ENCODE results near the gene SMG6. TPM values are rescaled to one million over a fixed set of nuclear protein-coding genes. Genes with fewer than 3 reads are reported as not detected.

Gene SMG6
- total and polyA plus RNA-seq, 2 donors (not counting 3 experiments of a cell fraction or from before 2014, with no cell fraction given), result 40.1 to 42.2 TPM

- TSS peak; percentile 63 for BruUV-seq (replicated peaks)
- POLR2A ChIA-PET, result no interaction called here
- dilution Hi-C loops (cut with MboI; ENCODE audit: extremely low pct_ligation_motif_present, low sequenced_read_pairs) (no loop called here), intact Hi-C loops (cut with micrococcal nuclease) (no loop called here)
- Histone ChIP-seq H3K4me3 (replicated peaks in 1 of 3; ENCODE audit: insufficient read depth in 1 of 3, low read depth in 1 of 3, low read length in 3 of 3) (no peak overlapping the region), H3K9me3 (replicated peaks; ENCODE audit: control insufficient read depth, insufficient read depth, low read length) (no peaks in the 10 kb centered on the region), H3K9ac (replicated peaks; ENCODE audit: extremely low read depth, insufficient read depth, low read length) (no peak overlapping the region), H3K27me3 (ENCODE audit: control insufficient read depth in 2 of 2, insufficient read depth in 2 of 2, low read length in 2 of 2) (no peaks in the 10 kb centered on the region), H3K36me3 (ENCODE audit: control insufficient read depth in 2 of 2, extremely low read depth in 1 of 2, insufficient read depth in 2 of 2, low read length in 2 of 2) (peaks cover 0 to 2% of the 10 kb centered on the region in 2 experiments), H3K9me1 (replicated peaks; ENCODE audit: control insufficient read depth, extremely low read depth, insufficient read depth, low read length) (no peaks in the 10 kb centered on the region), H3K79me2 (ENCODE audit: control insufficient read depth, insufficient read depth, low read length) (peaks cover 23% of the 10 kb centered on the region), H3K4me1 (ENCODE audit: control insufficient read depth, extremely low read depth, insufficient read depth, low read length) (peaks cover 7% of the 10 kb centered on the region), H2AFZ (ENCODE audit: low read depth, low read length) (no peak overlapping the region), H4K20me1 (replicated peaks; ENCODE audit: control insufficient read depth, extremely low read depth, insufficient read depth, low read length) (no peaks in the 10 kb centered on the region), H3K27ac (ENCODE audit: insufficient read depth, low read depth, low read length) (no peak overlapping the region), H3K4me2 (ENCODE audit: insufficient read depth, low read length) (no peak overlapping the region)
- DNase-seq (ENCODE audit: low read depth, low spot score), result no peak
- CTCF ChIA-PET, result no interaction called here
- TF ChIP-seq GATA2 (IDR thresholded peaks at IDR 0.05; ENCODE audit: insufficient read depth, insufficient read length, low read depth, low read length), result no peak
- no peak for FAIRE-seq
These were observed 1.3 kb upstream of the SMG6 start for GRCh38 chr17:2304931-2305330.

- POLR2A ChIA-PET, result interaction anchor here (0.6 to 1.1 kb wide), 2 partner anchors 17 to 28 kb away, joined by 3 read pairs; no protein-coding TSS in a partner anchor
These were observed 794 bp downstream of the SMG6 start for GRCh38 chr17:2302778-2303203.

More at GRCh38 chr17:2302778-2303203, 794 bp downstream of the SMG6 start:
- Histone ChIP-seq H3K36me3 (ENCODE audit: control insufficient read depth in 2 of 2, extremely low read depth in 1 of 2, insufficient read depth in 2 of 2, low read length in 2 of 2) (peaks cover 0 to 10% of the 10 kb centered on the region in 2 experiments), H4K20me1 (replicated peaks; ENCODE audit: control insufficient read depth, extremely low read depth, insufficient read depth, low read length) (no peaks in the 10 kb centered on the region), H3K9me3 (replicated peaks; ENCODE audit: control insufficient read depth, insufficient read depth, low read length) (no peaks in the 10 kb centered on the region), H3K27ac (ENCODE audit: insufficient read depth, low read depth, low read length) (peak overlapping the region; percentile 69), H3K27me3 (ENCODE audit: control insufficient read depth in 2 of 2, insufficient read depth in 2 of 2, low read length in 2 of 2) (no peaks in the 10 kb centered on the region), H3K9ac (replicated peaks; ENCODE audit: extremely low read depth, insufficient read depth, low read length) (peak overlapping the region; percentile 95), H2AFZ (ENCODE audit: low read depth, low read length) (peak overlapping the region; percentile 85), H3K4me2 (ENCODE audit: insufficient read depth, low read length) (peak overlapping the region; percentile 99), H3K4me1 (ENCODE audit: control insufficient read depth, extremely low read depth, insufficient read depth, low read length) (peaks cover 7% of the 10 kb centered on the region), H3K9me1 (replicated peaks; ENCODE audit: control insufficient read depth, extremely low read depth, insufficient read depth, low read length) (no peaks in the 10 kb centered on the region), H3K4me3 (replicated peaks in 1 of 3; ENCODE audit: insufficient read depth in 1 of 3, low read depth in 1 of 3, low read length in 3 of 3) (peak overlapping the region; percentile 70 to 99 (median 98)), H3K79me2 (ENCODE audit: control insufficient read depth, insufficient read depth, low read length) (peaks cover 26% of the 10 kb centered on the region)
- CTCF ChIA-PET, result interaction anchor here (1.2 to 1.6 kb wide), 3 partner anchors 50 to 113 kb away, joined by 4 to 7 read pairs (median 5); no protein-coding TSS in a partner anchor
- dilution Hi-C loops (cut with MboI; ENCODE audit: extremely low pct_ligation_motif_present, low sequenced_read_pairs), result no loop called here
- TF ChIP-seq POLR2AphosphoS5 (IDR thresholded peaks at IDR 0.05; ENCODE audit: insufficient read depth, low read depth, low read length) (no peak), EZH2 (IDR thresholded peaks at IDR 0.05; ENCODE audit: borderline replicate concordance, low read depth, low read length, severe bottlenecking) (no peak), MYC (IDR thresholded peaks at IDR 0.05; ENCODE audit: low read depth, low read length) (no peak), GATA2 (IDR thresholded peaks at IDR 0.05; ENCODE audit: insufficient read depth, insufficient read length, low read depth, low read length) (no peak)
- TSS peak; percentile 31 for BruUV-seq (replicated peaks)
- DNase-seq (ENCODE audit: low read depth, low spot score) (no peak), FAIRE-seq (no peak)
- intact Hi-C loops (cut with micrococcal nuclease), result loop anchor here (1.0 to 2.0 kb wide), 2 partner anchors 34 to 50 kb away; partner anchors contain the start of gene TSR1
